LNCaP clone FGC (cell line): Measurements from ENCODE around the gene SMAD2.
A peak's percentile ranks its signal among the peaks of the same experiment; 100 is the strongest.
"Not testable (repeated sequence)": the region's sequence is repeated elsewhere in the genome, so short reads cannot be mapped to it uniquely, and the experiment has no call there.

Experiments
- DNase-seq: peaks from one replicate; pipeline ENCODE4 v3.0.0-alpha.2; 2011; ENCODE audit warnings: low read depth
- H3K4me3 ChIP-seq: 2 replicates; pipeline ENCODE4 v1.5.1; 2011; ENCODE audit warnings: mild to moderate bottlenecking, low read depth, low read length, control low read depth
- TF ChIP-seq, protein P1 (sequence below): IDR thresholded peaks from 2 replicates; pipeline ENCODE4 v1.5.1; 2012; ENCODE audit warnings: mild to moderate bottlenecking; ENCODE audit not compliant: control insufficient read depth, insufficient read depth; ENCODE audit errors: extremely low read depth

Gene SMAD2

DNA sequence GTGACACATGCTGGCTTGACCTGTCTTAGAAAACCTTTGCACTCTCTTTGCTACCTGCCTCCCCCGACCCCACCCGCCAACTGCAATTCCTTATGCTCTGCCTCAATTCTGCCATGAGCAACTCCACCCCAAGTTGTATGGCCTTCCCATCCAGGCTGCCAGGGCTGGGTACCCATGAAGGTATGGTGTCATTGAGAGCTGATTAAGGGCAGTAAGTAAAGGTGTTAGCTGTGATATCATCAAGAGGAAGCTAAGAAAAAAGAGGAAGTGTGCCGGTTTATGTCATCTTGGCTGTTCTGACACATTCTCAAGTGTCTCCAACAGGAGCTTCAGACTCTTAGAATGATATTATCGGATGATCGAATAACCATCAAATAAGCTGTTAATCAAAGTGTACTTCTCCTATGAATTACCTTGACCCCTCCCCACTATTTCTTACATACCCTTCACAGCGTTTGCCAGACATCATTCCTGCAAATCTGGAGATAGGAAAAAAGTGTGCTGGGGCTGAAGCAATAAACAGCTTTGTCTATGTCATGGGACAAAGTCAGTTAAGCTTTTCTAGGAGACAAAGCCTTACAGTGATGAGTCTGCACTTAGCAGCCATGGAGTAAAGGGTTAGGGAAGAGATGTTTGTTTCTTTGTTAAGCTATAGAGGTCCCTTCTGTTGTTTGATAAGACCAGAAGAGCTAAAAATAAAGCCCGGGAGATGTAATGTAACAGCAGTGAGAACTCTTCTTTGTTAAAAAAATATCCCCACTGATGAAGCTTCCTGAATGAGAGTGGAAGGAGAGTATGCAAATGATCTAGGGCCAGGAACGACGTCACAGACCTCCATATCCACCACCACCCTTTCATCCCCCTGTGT lies 40.4 kb upstream of the SMAD2 start:
- TF ChIP-seq, protein P1, sequence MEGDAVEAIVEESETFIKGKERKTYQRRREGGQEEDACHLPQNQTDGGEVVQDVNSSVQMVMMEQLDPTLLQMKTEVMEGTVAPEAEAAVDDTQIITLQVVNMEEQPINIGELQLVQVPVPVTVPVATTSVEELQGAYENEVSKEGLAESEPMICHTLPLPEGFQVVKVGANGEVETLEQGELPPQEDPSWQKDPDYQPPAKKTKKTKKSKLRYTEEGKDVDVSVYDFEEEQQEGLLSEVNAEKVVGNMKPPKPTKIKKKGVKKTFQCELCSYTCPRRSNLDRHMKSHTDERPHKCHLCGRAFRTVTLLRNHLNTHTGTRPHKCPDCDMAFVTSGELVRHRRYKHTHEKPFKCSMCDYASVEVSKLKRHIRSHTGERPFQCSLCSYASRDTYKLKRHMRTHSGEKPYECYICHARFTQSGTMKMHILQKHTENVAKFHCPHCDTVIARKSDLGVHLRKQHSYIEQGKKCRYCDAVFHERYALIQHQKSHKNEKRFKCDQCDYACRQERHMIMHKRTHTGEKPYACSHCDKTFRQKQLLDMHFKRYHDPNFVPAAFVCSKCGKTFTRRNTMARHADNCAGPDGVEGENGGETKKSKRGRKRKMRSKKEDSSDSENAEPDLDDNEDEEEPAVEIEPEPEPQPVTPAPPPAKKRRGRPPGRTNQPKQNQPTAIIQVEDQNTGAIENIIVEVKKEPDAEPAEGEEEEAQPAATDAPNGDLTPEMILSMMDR = no peak
- H3K4me3 ChIP-seq = no peak overlapping the region
- no peak for DNase-seq

DNA sequence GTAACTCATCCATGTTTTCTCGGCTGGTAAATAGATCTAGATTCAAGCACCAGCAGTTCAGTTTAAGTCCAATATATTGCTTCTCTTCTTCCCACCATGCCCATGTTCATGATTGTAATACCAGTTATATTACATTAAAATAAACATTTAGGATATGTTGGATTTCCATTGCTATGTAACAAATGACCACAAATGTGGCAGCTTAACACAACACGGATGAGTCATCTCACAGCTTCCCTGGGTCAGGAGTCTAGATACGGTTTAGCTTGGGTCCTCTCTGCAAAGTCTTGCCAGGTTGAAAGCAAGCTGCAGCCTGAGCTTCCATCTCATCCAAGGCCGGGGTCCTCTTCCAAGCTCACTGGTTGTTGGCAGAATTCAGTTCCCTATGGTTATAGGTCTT lies 39.4 kb upstream of the SMAD2 start:
- H3K4me3 ChIP-seq = no peak overlapping the region
- TF ChIP-seq, protein P1 = no peak
- DNase-seq = no peak

DNA sequence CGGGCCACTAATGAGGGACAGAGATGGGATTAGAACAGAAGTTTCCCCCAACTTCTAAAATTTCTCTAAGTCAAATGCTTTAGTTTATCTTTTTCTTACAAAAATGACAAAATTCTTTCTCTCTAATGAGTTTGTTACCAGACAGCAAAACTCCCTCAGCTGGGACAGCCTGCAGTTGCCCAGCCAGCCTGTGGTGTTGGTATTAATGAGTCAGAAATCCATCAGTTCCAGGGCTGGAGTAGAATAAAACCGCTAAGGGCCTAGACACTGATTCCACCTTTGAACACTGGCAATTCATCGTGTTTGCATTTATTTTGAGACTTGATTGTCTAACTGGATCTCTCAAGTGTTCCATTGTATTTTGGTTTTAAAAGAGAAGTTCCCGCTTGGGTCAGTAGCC lies 38.3 kb upstream of the SMAD2 start:
- no peak overlapping the region for H3K4me3 ChIP-seq
- TF ChIP-seq, protein P1 = no peak

DNA sequence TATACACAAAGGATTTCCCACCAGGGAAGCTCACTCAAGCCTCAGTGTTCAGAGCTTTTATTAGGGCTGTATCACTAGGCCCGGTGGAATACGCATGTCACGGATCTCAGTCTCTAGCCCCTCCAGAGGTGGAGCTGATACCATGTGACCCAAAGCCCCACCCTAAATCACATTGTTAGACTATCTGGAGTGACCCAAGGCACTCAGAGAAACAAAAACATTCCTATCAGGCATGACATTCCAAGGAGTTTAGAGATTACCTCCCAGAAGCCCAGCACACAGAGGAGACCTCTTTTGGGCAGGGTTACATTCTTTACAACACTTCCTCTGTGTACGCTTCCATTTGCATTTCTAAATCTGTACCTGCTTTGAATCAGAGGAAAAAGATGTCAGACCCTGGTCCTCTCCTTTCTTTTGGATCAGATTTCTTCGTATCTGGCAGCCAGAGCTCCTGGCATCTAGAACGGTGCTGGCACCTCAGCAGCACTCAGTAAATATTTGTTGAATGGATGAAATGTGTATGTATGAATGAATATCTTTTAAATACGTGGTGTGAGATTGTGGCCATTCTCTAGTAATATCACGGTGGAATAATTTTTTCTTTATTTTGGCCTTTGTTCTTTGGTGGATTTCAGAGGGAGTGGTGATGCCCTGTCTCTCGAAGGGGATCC lies 37.7 kb upstream of the SMAD2 start:
- peak; percentile 53 for DNase-seq
- TF ChIP-seq, protein P1 = no peak
- H3K4me3 ChIP-seq = no peak overlapping the region

More for the DNA sequence above, 38.3 kb upstream of the SMAD2 start:
- DNase-seq = no peak

DNA sequence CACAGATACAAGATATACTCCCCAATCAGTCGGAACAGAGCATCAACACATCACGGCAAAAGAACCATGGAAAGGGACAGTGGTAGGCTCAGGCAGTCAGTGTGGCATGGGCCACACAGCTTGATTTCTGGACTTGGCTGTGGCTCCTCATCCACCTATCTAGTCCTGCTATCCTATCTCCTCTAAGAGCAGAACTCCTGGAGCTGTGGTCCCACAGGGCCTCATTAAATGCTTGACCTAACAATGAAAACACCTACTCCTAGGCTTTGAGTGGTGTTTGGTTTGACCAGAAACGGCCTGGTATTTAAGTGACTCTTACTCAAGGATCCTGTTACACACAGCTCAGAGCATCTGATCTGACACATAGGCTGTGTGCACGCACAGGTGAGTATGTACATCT lies 33.6 kb upstream of the SMAD2 start:
- DNase-seq = no peak
- no peak overlapping the region for H3K4me3 ChIP-seq
- TF ChIP-seq, protein P1 = no peak

DNA sequence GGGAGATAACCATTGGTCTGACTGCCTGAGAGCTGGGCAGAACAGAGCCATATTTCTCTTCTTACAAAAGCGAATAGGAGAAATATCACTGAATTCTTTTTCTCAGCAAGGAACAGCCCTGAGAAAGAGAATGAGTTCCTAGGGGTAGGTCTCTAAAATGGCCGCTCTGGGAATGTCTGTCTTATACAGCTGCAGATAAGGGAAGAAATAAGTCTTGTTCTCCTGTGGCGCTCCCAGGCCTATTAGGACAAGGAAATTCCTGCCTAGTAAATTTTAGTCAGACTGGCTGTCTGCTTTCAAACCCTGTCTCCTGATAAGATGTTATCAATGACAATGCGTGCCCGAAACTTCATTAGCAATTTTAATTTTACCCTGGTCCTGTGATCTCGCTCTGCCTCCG lies 30.5 kb upstream of the SMAD2 start:
- not testable (repeated sequence) for H3K4me3 ChIP-seq

DNA sequence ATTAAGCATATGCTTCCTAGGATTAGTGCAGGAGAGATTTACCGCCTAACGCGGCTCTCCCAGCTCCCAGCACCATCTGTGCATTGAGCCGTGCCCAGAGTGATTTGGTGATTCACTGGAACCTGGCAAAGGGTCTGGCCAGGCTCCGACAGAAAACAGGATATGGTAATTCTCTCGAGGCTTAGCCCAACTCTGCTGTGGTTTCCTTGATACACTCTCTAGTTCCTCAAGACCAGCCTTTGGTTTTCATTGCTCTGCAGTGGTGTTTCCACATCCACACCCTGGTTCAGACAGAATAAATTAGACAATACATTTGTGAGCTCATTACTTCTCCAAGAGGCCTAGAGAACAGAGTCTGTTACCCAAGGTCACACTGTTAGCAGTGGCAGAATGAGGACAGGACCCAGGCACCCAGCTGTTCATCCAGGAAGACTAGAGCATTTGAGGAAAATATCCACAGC lies 23.0 kb upstream of the SMAD2 start:
- TF ChIP-seq, protein P1 = no peak
- H3K4me3 ChIP-seq = no peak overlapping the region
- no peak for DNase-seq

More for the DNA sequence above, 30.5 kb upstream of the SMAD2 start:
- DNase-seq = not testable (repeated sequence)
